SK-N-MC (cell line): ENCODE data around the gene RANBP3.

Experiments
- DNase-seq: peaks from one replicate; pipeline ENCODE4 v3.0.0-alpha.2; 2011; ENCODE audit warnings: low read depth, low spot score
- H3K27ac ChIP-seq: fragments of 200-600 bp; sonication (generic); 2 replicates; pipeline ENCODE4 v1.5.1; 2016; ENCODE audit warnings: mixed run types
- H3K36me3 ChIP-seq: fragments of 200-600 bp; sonication (generic); 2 replicates; pipeline ENCODE4 v1.6.1; 2017; ENCODE audit warnings: antibody characterized with exemption, low read length, mixed read lengths; ENCODE audit not compliant: insufficient read depth
- H3K4me3 ChIP-seq: fragments of 200-600 bp; sonication (generic); 2 replicates; pipeline ENCODE4 v1.5.1; 2016
- H3K9ac ChIP-seq: fragments of 200-600 bp; sonication (generic); 2 replicates; pipeline ENCODE4 v1.8.0; 2017; ENCODE audit warnings: mixed run types, mixed read lengths; ENCODE audit not compliant: insufficient read length
- H3K9me3 ChIP-seq: fragments of 200-600 bp; sonication (generic); 2 replicates; pipeline ENCODE4 v1.6.1; 2017; ENCODE audit warnings: low read depth, mild to moderate bottlenecking, antibody characterized with exemption, low read length, moderate library complexity, mixed read lengths
- EZH2 ChIP-seq: fragments of 200-600 bp; sonication (generic); IDR thresholded peaks from one replicate; pipeline ENCODE4 v1.6.1; 2017; ENCODE audit warnings: antibody characterized with exemption
- FOXP2 ChIP-seq: optimal IDR thresholded peaks from 2 replicates; pipeline ENCODE3; 2011; ENCODE audit warnings: mild to moderate bottlenecking, moderate library complexity; ENCODE audit not compliant: insufficient read depth; ENCODE audit errors: extremely low read length, control extremely low read depth
- POLR2AphosphoS5 ChIP-seq: IDR thresholded peaks from 2 replicates; pipeline ENCODE4 v1.6.1; 2012; ENCODE audit warnings: mild to moderate bottlenecking, low read depth, low read length, borderline replicate concordance

Gene RANBP3

DNA sequence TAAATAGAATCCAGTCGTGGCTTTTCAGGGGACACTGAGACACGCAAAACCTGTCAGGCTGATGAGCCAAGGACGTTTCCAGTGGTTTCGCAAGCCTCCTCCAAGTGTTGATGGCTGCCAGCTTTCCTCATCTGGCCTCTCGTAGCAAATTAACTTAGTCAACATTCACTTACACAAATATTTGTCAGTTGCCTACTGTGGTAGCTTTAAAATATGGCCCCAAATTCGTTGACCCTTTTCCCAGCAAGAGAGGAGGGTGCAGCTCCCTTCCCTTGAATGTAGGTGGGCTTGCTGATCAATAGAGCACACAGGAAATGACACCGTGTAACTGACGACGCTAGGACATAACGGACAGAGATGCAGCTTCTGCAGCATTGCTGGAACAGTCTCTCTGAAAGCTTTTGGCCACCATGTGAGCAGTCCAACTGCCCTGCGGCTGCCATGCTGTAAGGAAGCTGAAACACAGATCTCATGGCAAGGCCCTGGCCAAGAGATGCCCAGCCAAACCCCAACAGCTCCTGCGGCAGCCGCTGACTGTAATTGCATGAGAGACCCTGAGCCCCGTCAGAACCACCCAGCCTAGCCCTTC, 5.5 kb upstream of the RANBP3 start:
- Histone ChIP-seq H3K9me3 (no peaks in the 10 kb centered on the region), H3K27ac (no peak overlapping the region; the same call in 1 of the 2 replicates), H3K36me3 (no peaks in the 10 kb centered on the region), H3K4me3 (no peak overlapping the region), H3K9ac (no peak overlapping the region)
- TF ChIP-seq POLR2AphosphoS5 (no peak; the same call in 1 of the 2 replicates), FOXP2 (no peak), EZH2 (no peak)
- no peak for DNase-seq

DNA sequence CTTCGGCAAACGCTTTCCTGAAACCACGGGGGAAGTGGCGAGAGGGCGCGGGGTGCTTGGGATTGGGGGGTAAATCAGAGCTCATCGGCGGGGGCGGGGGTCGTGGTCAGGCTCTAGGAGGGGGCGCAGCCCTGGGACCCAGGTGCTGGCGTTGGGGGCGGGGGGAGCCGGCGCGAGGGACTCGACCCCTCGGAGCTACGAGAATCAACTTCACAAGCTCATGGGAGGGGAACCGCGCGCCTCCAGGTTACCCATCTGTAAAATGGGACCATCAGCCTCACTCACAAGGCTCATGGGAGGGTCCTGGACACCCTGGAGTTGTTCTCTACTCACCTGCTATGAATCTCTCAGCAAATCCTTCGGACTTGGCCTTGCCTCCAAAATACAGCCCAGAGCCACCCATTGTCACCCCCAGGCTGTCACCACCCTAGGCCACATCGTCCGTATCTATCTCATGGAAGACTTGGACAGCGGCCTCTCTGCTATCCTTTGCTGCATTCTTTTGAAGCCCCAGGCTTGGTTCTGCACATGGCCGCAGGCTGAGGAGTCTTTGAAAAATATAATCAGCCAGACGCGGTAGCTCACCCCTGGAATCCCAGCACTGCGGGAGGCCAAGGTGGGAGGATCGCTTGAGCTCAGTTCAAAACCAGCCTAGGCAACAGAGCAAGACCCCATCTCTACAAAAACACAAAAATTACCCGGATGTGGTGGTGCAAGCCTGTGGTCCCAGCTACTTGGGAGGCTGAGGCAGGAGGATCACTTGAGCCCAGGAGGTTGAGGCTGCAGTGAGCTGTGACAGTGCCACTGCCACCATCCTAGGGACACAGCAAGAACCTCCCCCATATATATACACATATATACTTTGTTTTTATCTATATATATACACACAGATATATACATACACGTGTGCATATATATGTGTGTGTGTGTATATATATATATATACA, 939 bp upstream of the RANBP3 start:
- Histone ChIP-seq H3K36me3 (peaks cover 24% of the 10 kb centered on the region), H3K27ac (peak overlapping the region; percentile 67; the same call in 1 of the 2 replicates), H3K9ac (peak overlapping the region; percentile 96), H3K4me3 (peak overlapping the region; percentile 94), H3K9me3 (no peaks in the 10 kb centered on the region)
- no peak for DNase-seq
- TF ChIP-seq POLR2AphosphoS5 = no peak
- TF ChIP-seq FOXP2 = no peak
- no peak for TF ChIP-seq EZH2

DNA sequence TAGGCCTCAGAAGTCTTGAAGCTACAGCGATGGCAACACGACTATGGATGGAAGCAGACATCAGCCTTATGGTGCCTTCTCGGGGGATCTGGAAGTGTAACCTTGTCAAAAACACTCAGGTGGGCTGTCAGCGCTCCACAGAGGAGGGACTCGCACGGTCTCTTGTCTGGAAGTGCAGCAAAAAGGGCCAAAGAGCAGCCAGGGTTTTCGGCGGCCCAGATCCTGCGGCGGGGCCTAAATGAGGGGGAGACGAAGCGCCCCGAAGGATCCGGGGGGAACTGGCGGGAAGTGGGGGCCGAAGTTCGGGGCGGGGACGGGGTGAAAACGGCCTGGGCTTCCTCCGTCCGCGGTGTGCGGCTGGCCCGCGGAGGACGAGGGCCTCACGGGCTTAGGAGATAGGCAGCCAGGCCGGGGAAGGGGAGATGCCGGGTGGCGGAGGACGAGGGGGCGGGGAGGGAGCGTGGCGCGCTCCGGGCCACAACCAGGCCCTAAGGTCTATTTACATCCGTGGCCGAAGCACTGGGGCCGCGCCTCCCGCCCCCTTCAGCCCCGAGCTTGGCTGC, 637 bp downstream of the RANBP3 start:
- peak overlapping the region; percentile 78; the same call in 1 of the 2 replicates for H3K27ac ChIP-seq
- peaks cover 32% of the 10 kb centered on the region for H3K36me3 ChIP-seq
- no peak for TF ChIP-seq POLR2AphosphoS5
- no peak for TF ChIP-seq EZH2
- no peak for TF ChIP-seq FOXP2
- peak overlapping the region; percentile 94 for H3K4me3 ChIP-seq
- H3K9me3 ChIP-seq = no peaks in the 10 kb centered on the region
- no peak for DNase-seq
- peak overlapping the region; percentile 97 for H3K9ac ChIP-seq

DNA sequence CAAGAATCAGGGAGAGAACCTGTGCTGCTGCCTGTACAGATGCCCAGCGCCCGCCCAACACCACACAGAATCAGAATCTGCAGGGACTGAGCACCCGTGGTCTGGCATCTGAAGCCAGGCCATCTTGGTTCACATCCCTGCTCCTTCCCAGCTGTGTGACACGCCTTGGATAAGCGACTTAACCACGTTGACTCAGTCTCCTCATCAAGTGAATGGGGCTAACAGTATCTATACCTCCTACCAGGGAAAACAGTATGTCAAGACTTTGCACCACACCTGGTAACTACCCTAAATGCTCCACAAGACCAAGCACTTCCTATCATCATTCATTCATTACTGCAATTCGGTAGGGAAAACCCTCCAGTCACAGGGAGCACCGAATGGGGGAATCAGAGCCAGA, 1.2 kb downstream of the RANBP3 start:
- peak overlapping the region; percentile 97 for H3K9ac ChIP-seq
- H3K27ac ChIP-seq = no peak overlapping the region
- H3K9me3 ChIP-seq = no peaks in the 10 kb centered on the region
- TF ChIP-seq EZH2 = no peak
- H3K36me3 ChIP-seq = peaks cover 32% of the 10 kb centered on the region
- H3K4me3 ChIP-seq = peak overlapping the region; percentile 94
- no peak for DNase-seq

DNA sequence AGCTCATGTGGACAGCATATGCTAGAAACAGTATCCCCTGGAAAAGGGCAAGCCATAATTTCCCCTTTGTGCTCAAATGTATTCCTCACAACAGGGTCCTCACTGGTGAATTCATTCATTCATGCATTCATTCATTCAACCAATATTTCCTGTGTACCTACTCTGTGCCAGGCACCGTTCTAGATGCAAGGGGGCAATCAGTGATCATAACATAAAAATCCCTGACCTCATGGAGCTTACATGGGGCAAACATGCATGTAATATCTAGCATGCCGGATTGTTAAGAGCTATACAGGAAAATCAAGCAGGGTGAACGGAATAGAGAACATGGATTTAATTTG, 2.6 kb downstream of the RANBP3 start:
- TF ChIP-seq EZH2 (no peak), FOXP2 (no peak), POLR2AphosphoS5 (no peak)
- Histone ChIP-seq H3K27ac (no peak overlapping the region), H3K4me3 (no peak overlapping the region), H3K9me3 (no peaks in the 10 kb centered on the region), H3K36me3 (peaks cover 37% of the 10 kb centered on the region), H3K9ac (no peak overlapping the region)
- DNase-seq = no peak

DNA sequence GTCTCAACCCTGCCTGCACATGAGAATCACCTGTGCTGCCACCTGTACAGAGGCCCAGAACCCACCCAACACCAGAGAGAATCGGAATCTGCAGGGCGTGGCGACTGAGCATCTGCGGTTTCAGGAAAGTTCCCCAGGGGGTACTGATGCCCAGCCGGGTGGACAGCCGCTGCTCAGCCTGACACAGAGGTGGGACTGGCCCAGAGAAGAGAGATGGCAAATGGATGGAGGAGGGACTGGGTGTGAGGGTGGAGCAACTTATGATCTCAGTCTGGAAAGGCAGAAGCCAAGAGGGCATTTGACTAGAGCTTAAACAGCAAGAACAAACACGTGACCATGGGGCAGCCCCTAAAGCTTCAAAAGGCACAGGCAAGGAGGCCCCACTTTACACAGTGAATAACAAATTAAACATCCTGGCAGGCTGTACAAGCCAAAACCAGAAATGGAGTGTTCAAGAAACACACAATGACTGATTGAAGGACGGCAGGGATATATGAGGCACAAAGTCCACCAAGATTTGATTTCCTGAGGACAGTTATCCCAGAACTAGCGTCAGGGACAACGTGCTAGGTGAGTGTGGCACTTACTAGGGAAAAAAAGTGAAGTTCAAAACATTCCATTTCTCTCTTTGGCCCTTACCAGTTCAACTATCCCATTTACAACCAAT, 3.1 kb downstream of the RANBP3 start:
- H3K36me3 ChIP-seq = peaks cover 38% of the 10 kb centered on the region
- no peak overlapping the region for H3K9ac ChIP-seq
- H3K27ac ChIP-seq = no peak overlapping the region
- no peak for DNase-seq
- TF ChIP-seq POLR2AphosphoS5 (no peak), FOXP2 (no peak), EZH2 (no peak)
- H3K9me3 ChIP-seq = no peaks in the 10 kb centered on the region
- H3K4me3 ChIP-seq = no peak overlapping the region

DNA sequence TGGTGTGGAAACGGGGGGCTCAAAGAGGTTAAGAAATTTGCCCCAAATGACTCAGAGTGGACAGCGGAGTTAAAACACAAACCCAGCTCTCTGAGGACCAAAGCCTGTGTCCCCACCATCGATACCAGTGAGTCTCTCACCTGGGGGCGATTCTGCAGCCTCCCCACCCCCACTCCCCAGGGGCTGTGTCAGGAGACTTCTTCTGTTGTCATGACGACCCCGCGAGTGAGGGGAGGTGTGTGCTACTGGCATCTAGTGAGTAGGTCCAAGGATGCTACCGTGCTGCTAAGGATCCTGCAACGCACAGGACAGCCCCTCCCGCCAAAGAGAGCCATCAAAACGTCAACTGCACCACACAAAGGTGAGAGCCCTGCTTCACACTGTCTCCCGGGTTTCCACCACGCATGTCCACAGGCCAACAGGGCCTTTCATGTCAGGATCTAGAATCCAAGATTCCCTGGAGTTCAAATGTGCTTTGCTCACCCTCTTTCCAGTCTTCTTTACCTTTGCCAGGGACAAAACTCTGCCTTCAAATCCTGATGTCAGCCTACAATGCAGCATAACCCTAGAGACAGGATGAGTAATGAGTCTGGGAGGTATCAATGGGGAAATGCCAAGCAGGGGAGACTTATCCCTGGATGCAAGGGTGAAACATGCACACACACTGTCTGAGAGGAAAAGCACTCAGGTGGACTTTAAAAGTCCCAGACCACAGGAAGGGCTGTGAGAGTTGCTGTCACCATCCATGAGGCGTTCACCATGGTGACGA, 3.9 kb downstream of the RANBP3 start:
- no peak for TF ChIP-seq EZH2
- TF ChIP-seq POLR2AphosphoS5 = no peak
- TF ChIP-seq FOXP2 = no peak
- no peak for DNase-seq
- no peaks in the 10 kb centered on the region for H3K9me3 ChIP-seq
- H3K9ac ChIP-seq = no peak overlapping the region
- H3K4me3 ChIP-seq = no peak overlapping the region
- H3K36me3 ChIP-seq = peaks cover 38% of the 10 kb centered on the region
- H3K27ac ChIP-seq = no peak overlapping the region
